Measurements from ENCODE around the gene MAFG.

- no peak for TF ChIP-seq CTCF (IDR thresholded peaks at IDR 0.05)
- TF ChIP-seq POLR2A (IDR thresholded peaks at IDR 0.05), result no peak
Observed at GRCh38 chr17:81939218-81939617, 11.7 kb upstream of the MAFG start.

Data from Peyer's patch (tissue), 4 donors.